PC-3 (cell line): Measurements from ENCODE around the gene DAPK3.

ENCODE experiments used
- CTCF ChIP-seq: fragments of 300-600 bp; sonication (generic); conservative IDR thresholded peaks from 2 replicates; pipeline ENCODE4 v1.5.1; 2017; ENCODE audit warnings: antibody characterized with exemption, low read depth, mild to moderate bottlenecking, low read length
- EZH2phosphoT487 ChIP-seq: fragments of 300-600 bp; sonication (generic); IDR thresholded peaks from 2 replicates; pipeline ENCODE4 v1.6.1; 2018; ENCODE audit warnings: mild to moderate bottlenecking, antibody characterized with exemption, low read length, borderline replicate concordance

- no peak for TF ChIP-seq CTCF
- TF ChIP-seq EZH2phosphoT487 = no peak
Measured at GRCh38 chr19:3966051-3967017, 4.6 kb downstream of the DAPK3 start.
